Measurements from ENCODE around the gene MRTFA. TPM values are rescaled to one million over a fixed set of nuclear protein-coding genes. Genes with fewer than 3 reads are reported as not detected.
"Not testable (repeated sequence)": the region's sequence is repeated elsewhere in the genome, so short reads cannot be mapped to it uniquely, and the experiment has no call there.

MRTFA gene
- total RNA-seq, 4 donors from 2014 or later, result 45.5 to 90.2 (median 78.3) TPM

DNA sequence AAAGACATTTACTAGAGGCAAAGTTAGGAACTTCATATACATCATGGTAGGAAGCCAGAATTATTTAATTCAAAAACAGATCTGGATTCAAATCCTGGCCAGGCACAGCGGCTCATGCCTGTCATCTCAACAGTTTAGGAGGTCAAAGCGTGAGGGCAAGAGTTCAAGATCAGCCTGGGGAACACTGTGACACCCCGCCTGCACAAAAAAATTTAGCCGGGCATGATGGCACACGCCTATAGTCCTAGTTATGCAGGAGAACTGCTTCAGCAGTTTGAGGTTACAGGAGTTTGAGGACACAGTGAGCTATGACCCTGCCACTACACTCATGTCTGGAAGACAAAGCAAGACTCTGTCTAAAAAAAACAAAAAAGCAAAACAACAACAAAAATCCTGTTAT is 8.9 kb downstream of the MRTFA start:
- 92 to 94% methylated on average over 2 to 5 of the region's 5 CpGs for WGBS, 2 donors (ENCODE audit: low coverage in 1 of 2)
- no peak overlapping the region for H3K4me3 ChIP-seq
- peaks cover 0 to 61% (median 0%) of the 10 kb centered on the region in 3 donors for H3K4me1 ChIP-seq
- no peak for ATAC-seq
- no peaks in the 10 kb centered on the region for H3K9me3 ChIP-seq
- H3K27ac ChIP-seq, result no peak overlapping the region
- no peak for TF ChIP-seq POLR2AphosphoS5 (IDR thresholded peaks at IDR 0.05)
- TF ChIP-seq POLR2A (IDR thresholded peaks at IDR 0.05), result no peak
- TF ChIP-seq EP300 (IDR thresholded peaks at IDR 0.05), result no peak
- TF ChIP-seq, protein P1, sequence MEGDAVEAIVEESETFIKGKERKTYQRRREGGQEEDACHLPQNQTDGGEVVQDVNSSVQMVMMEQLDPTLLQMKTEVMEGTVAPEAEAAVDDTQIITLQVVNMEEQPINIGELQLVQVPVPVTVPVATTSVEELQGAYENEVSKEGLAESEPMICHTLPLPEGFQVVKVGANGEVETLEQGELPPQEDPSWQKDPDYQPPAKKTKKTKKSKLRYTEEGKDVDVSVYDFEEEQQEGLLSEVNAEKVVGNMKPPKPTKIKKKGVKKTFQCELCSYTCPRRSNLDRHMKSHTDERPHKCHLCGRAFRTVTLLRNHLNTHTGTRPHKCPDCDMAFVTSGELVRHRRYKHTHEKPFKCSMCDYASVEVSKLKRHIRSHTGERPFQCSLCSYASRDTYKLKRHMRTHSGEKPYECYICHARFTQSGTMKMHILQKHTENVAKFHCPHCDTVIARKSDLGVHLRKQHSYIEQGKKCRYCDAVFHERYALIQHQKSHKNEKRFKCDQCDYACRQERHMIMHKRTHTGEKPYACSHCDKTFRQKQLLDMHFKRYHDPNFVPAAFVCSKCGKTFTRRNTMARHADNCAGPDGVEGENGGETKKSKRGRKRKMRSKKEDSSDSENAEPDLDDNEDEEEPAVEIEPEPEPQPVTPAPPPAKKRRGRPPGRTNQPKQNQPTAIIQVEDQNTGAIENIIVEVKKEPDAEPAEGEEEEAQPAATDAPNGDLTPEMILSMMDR (IDR thresholded peaks at IDR 0.05), result no peak
- no peaks in the 10 kb centered on the region for H3K36me3 ChIP-seq
- no peaks in the 10 kb centered on the region for H3K27me3 ChIP-seq

GRCh38 chr22:40626851-40627250 is 9.7 kb downstream of the MRTFA start:
- no peak overlapping the region for H3K4me3 ChIP-seq
- ATAC-seq, result no peak
- H3K4me1 ChIP-seq, result peaks cover 0 to 54% (median 0%) of the 10 kb centered on the region in 3 donors
- WGBS, 2 donors (ENCODE audit: low coverage in 1 of 2), result 60 to 81% methylated on average over 2 of the region's 2 CpGs
- no peak overlapping the region for H3K27ac ChIP-seq
- TF ChIP-seq POLR2AphosphoS5 (IDR thresholded peaks at IDR 0.05) (no peak), EP300 (IDR thresholded peaks at IDR 0.05) (no peak), POLR2A (IDR thresholded peaks at IDR 0.05) (no peak)
- TF ChIP-seq, protein P1 (IDR thresholded peaks at IDR 0.05), result no peak
- H3K36me3 ChIP-seq, result no peaks in the 10 kb centered on the region
- H3K9me3 ChIP-seq, result no peaks in the 10 kb centered on the region
- H3K27me3 ChIP-seq, result no peaks in the 10 kb centered on the region

GRCh38 chr22:40625794-40626193 is 10.7 kb downstream of the MRTFA start:
- not testable (repeated sequence) for H3K27ac ChIP-seq, H3K27me3 ChIP-seq, H3K9me3 ChIP-seq, H3K4me3 ChIP-seq, H3K36me3 ChIP-seq, ATAC-seq
- peaks cover 0 to 45% (median 0%) of the 10 kb centered on the region in 3 donors for H3K4me1 ChIP-seq
- WGBS, 2 donors (ENCODE audit: low coverage in 1 of 2), result 66 to 80% methylated on average over 2 to 3 of the region's 3 CpGs

GRCh38 chr22:40625281-40625680 is 11.2 kb downstream of the MRTFA start:
- H3K4me1 ChIP-seq, result peaks cover 0 to 42% (median 0%) of the 10 kb centered on the region in 3 donors
- not testable (repeated sequence) for ATAC-seq, H3K36me3 ChIP-seq, H3K27ac ChIP-seq, H3K9me3 ChIP-seq, H3K27me3 ChIP-seq, H3K4me3 ChIP-seq
- 88 to 96% methylated on average over 3 of the region's 3 CpGs for WGBS, 2 donors (ENCODE audit: low coverage in 1 of 2)

DNA sequence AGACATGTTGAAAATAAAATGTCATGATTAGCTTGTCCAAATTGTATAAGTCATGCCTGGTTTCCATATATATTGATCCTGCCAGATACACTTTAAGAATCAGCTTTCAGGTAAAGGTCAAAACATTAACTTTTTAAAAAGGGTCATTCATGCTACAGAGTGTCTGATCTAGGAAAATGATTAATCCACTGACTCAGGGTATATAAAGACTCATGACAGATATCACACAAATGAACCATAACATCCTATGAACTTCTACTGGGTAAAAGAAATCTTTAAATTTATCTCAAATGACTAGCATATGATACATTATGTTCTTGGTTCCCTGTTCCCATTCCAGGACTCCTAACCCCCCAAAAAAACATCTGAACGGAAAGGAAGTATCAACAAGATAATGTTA is 11.7 kb downstream of the MRTFA start:
- WGBS, 2 donors (ENCODE audit: low coverage in 1 of 2), result 50 to 93% methylated on average over 1 of the region's 1 CpG
- TF ChIP-seq POLR2A (IDR thresholded peaks at IDR 0.05) (no peak), POLR2AphosphoS5 (IDR thresholded peaks at IDR 0.05) (no peak), EP300 (IDR thresholded peaks at IDR 0.05) (no peak)
- TF ChIP-seq, protein P1 (IDR thresholded peaks at IDR 0.05), result no peak
- Histone ChIP-seq H3K9me3 (peaks cover 0 to 4% (median 0%) of the 10 kb centered on the region in 3 donors), H3K4me3 (no peak overlapping the region), H3K27ac (peak overlapping the region in 1 of 4 donors; percentile 2), H3K4me1 (peaks cover 0 to 42% (median 0%) of the 10 kb centered on the region in 3 donors), H3K27me3 (no peaks in the 10 kb centered on the region), H3K36me3 (no peaks in the 10 kb centered on the region)
- ATAC-seq, result no peak

- peaks cover 0 to 4% (median 0%) of the 10 kb centered on the region in 3 donors for H3K9me3 ChIP-seq
- H3K36me3 ChIP-seq, result no peaks in the 10 kb centered on the region
- H3K4me3 ChIP-seq, result no peak overlapping the region
- no peak overlapping the region for H3K27ac ChIP-seq
- no peaks in the 10 kb centered on the region for H3K27me3 ChIP-seq
- WGBS, 2 donors (ENCODE audit: low coverage in 1 of 2), result 89 to 90% methylated on average over 7 to 9 of the region's 9 CpGs
- peaks cover 0 to 27% (median 0%) of the 10 kb centered on the region in 3 donors for H3K4me1 ChIP-seq
- no peak for ATAC-seq
- TF ChIP-seq EP300 (IDR thresholded peaks at IDR 0.05), result no peak
- TF ChIP-seq, protein P1 (IDR thresholded peaks at IDR 0.05), result no peak
- no peak for TF ChIP-seq POLR2A (IDR thresholded peaks at IDR 0.05)
- no peak for TF ChIP-seq POLR2AphosphoS5 (IDR thresholded peaks at IDR 0.05)
Measured at GRCh38 chr22:40621309-40622151, 15.0 kb downstream of the MRTFA start.
